Activated T-cell treated with anti-CD3 and anti-CD28 coated beads, Interleukin-2, amount 50 U/mL, for 72 hours (primary cell): ENCODE measurements around the gene NTRK3. TPM values are rescaled to one million over a fixed set of nuclear protein-coding genes. Genes with fewer than 3 reads are reported as not detected.

Experiments
- ATAC-seq, 2 donors: fragments of 150-1000 bp; cut with Tn5 transposase; replicated peaks in 1 of 2; 2 replicates each; pipeline ENCODE4 v1.10.0; 2021; ENCODE audit warnings: moderate library complexity in 2 of 2, mild to moderate bottlenecking in 1 of 2
- DNase-seq, 2 donors: peaks; one replicate each; pipeline ENCODE4 v3.0.0; 2021 to 2022; ENCODE audit warnings: mixed read lengths in 1 of 2
- H3K27ac Mint-ChIP-seq: one replicate; pipeline ENCODE4 v1.8.0; 2022; ENCODE audit warnings: mild to moderate bottlenecking, moderate library complexity, mixed read lengths
- H3K27me3 Mint-ChIP-seq: one replicate; pipeline ENCODE4 v1.8.0; 2022; ENCODE audit warnings: low read depth, mixed read lengths
- H3K36me3 Mint-ChIP-seq, 2 donors: one replicate each; pipeline ENCODE4 v1.8.0; 2022; ENCODE audit warnings: mixed read lengths in 2 of 2, mild to moderate bottlenecking in 1 of 2; ENCODE audit not compliant: insufficient read depth in 2 of 2
- H3K4me1 Mint-ChIP-seq: one replicate; pipeline ENCODE4 v1.8.0; 2022; ENCODE audit warnings: low read depth, mixed read lengths
- H3K4me3 Mint-ChIP-seq, 2 donors: one replicate each; pipeline ENCODE4 v1.8.0; 2022; ENCODE audit warnings: mild to moderate bottlenecking in 2 of 2, mixed read lengths in 2 of 2, moderate library complexity in 2 of 2
- H3K9me3 Mint-ChIP-seq, 2 donors: one replicate each; pipeline ENCODE4 v1.8.0; 2022; ENCODE audit warnings: mixed read lengths in 2 of 2
- total RNA-seq, 2 donors: library from RNA; stranded (reverse); gene quantifications; one replicate each; pipeline ENCODE4 v1.2.3, GENCODE V29; 2022

The NTRK3 gene
- total RNA-seq, 2 donors from 2014 or later: 4.2 to 8.9 TPM

GRCh38 chr15:88178631-88179030 is 77.9 kb downstream of the NTRK3 start:
- no peak overlapping the region for H3K27ac Mint-ChIP-seq
- H3K9me3 Mint-ChIP-seq: no peaks in the 10 kb centered on the region
- DNase-seq: no peak
- no peak for ATAC-seq
- H3K4me1 Mint-ChIP-seq: no peaks in the 10 kb centered on the region
- H3K27me3 Mint-ChIP-seq: no peaks in the 10 kb centered on the region
- no peaks in the 10 kb centered on the region for H3K36me3 Mint-ChIP-seq
- no peak overlapping the region for H3K4me3 Mint-ChIP-seq

- H3K27ac Mint-ChIP-seq: no peak overlapping the region
- no peak overlapping the region for H3K4me3 Mint-ChIP-seq
- no peaks in the 10 kb centered on the region for H3K4me1 Mint-ChIP-seq
- peaks cover 3% of the 10 kb centered on the region for H3K27me3 Mint-ChIP-seq
- ATAC-seq (no peak), DNase-seq (no peak)
- H3K9me3 Mint-ChIP-seq: no peaks in the 10 kb centered on the region
- no peaks in the 10 kb centered on the region for H3K36me3 Mint-ChIP-seq
Observed at GRCh38 chr15:88177451-88177850, 79.1 kb downstream of the NTRK3 start.

DNA sequence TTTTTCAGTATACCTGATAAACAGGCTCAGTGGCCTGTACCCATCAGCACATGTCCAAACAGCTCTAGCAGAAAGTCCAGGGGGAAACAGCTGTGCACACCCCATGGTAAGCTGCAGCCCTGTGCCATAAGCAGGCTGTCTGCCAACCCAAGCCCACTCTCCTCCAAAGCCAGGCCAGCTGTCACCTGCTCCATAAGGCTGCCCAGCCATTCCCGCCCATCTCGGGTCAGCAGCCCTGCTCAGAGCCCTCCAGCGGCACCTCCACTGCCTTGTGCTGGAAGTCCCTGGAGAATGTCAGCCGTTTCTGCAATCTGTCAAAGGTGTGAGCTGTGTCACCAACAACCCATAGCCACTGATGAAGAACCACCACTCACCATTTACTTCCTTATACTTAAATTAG is 82.0 kb downstream of the NTRK3 start:
- ATAC-seq: no peak
- H3K4me1 Mint-ChIP-seq: no peaks in the 10 kb centered on the region

DNA sequence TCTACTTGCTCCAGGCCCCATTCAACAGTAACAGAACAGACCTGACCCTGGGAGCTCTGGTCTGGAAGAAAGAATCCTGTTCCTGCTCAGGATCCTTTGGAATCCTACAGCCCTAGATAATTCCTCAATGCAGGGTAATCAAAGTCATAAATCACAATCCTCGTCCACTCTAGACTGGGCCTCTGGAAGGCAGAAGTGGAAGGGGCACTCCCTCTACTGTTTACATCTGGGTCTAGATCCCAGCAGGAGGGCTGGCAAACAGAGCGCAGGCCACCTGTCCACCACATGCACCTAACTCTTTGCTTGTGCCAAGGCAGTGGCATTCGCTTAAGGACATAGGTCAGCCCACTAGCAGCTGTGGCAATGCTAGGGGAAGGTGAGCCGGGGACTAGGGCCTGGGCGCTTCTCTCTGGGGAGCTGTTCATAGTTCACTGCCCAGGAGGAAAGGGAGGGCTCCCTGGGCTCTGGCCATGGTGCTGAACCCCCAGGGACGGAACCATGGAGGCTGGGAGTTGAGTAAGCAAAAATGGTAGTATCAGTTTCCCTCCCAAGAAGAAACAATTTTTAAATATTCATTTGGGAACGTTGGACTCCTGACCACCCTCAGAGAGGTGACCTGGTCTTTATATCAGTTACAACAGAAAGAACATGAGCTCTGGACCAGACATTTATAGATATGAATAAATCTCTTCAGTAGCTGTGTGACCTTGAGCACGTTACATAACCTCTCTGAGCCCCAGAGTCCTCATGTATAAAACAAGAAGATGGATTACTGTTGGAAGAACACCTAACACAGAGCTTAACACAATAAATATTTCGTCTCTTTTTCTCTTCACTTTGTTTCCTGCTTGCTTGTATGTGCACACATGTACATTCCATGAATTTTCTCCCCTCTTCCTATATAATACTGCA is 90.2 kb downstream of the NTRK3 start:
- ATAC-seq (no peak), DNase-seq (peak; percentile 2 to 4)
- Mint-ChIP-seq H3K27ac (no peak overlapping the region), H3K4me1 (no peaks in the 10 kb centered on the region), H3K4me3 (no peak overlapping the region), H3K36me3 (no peaks in the 10 kb centered on the region), H3K27me3 (no peaks in the 10 kb centered on the region), H3K9me3 (no peaks in the 10 kb centered on the region)

More for the DNA sequence above, 82.0 kb downstream of the NTRK3 start:
- H3K36me3 Mint-ChIP-seq: no peaks in the 10 kb centered on the region
- no peak overlapping the region for H3K27ac Mint-ChIP-seq
- DNase-seq: no peak
- no peak overlapping the region for H3K4me3 Mint-ChIP-seq
- no peaks in the 10 kb centered on the region for H3K9me3 Mint-ChIP-seq
- H3K27me3 Mint-ChIP-seq: peaks cover 6% of the 10 kb centered on the region

GRCh38 chr15:88161636-88162035 is 94.9 kb downstream of the NTRK3 start:
- no peak for DNase-seq
- ATAC-seq: no peak
- no peaks in the 10 kb centered on the region for H3K4me1 Mint-ChIP-seq
- H3K9me3 Mint-ChIP-seq: no peaks in the 10 kb centered on the region
- H3K36me3 Mint-ChIP-seq: no peaks in the 10 kb centered on the region
- no peaks in the 10 kb centered on the region for H3K27me3 Mint-ChIP-seq
- H3K27ac Mint-ChIP-seq: no peak overlapping the region
- H3K4me3 Mint-ChIP-seq: no peak overlapping the region

GRCh38 chr15:88155310-88155709 is 101.2 kb downstream of the NTRK3 start:
- Mint-ChIP-seq H3K27ac (no peak overlapping the region), H3K27me3 (peaks cover 5% of the 10 kb centered on the region), H3K9me3 (no peaks in the 10 kb centered on the region), H3K36me3 (no peaks in the 10 kb centered on the region), H3K4me1 (no peaks in the 10 kb centered on the region), H3K4me3 (no peak overlapping the region)
- no peak for ATAC-seq
- no peak for DNase-seq

DNA sequence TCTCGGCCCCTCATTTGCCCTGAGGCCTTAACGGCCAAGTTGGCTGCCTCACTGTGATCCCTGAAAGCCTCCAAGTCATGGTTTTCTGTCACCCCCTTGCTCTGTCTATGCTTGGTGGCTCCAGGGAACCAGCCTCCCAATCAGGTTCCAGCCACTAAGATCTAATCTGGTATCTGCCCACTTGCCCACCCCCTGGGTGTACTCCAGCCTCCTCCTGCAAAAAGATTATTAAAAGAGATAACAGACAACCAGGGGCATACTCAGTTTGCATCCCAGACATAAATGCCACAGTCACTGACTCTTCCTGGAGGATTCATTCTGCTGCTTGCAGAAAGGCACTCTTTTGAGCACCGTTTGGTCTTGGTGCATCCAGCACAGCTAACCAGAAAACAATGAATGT is 103.9 kb downstream of the NTRK3 start:
- no peaks in the 10 kb centered on the region for H3K36me3 Mint-ChIP-seq
- H3K4me3 Mint-ChIP-seq: no peak overlapping the region
- H3K9me3 Mint-ChIP-seq: no peaks in the 10 kb centered on the region
- no peak overlapping the region for H3K27ac Mint-ChIP-seq
- H3K27me3 Mint-ChIP-seq: peaks cover 5% of the 10 kb centered on the region
- no peaks in the 10 kb centered on the region for H3K4me1 Mint-ChIP-seq
- no peak for ATAC-seq
- DNase-seq: no peak

DNA sequence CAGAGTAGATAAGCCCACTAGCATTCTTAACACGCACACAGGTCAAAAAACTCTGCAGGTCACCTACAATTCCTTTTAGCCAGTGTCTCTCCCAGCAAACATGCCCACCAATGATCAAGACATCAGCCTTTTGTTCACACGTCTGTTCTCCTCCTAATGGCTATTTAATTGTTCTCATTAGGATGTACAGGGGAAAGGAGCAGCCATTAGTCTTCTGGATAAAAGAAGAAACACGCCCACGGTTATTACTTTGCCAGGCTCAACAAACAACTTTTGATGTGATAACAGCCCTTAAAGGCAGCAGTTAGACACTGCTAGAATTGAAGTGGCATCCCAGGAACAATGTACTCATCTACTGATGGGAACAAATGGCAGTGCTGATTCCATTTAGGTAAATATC is 108.8 kb downstream of the NTRK3 start:
- H3K4me1 Mint-ChIP-seq: no peaks in the 10 kb centered on the region
- no peak for ATAC-seq
- H3K36me3 Mint-ChIP-seq: no peaks in the 10 kb centered on the region
- H3K4me3 Mint-ChIP-seq: no peak overlapping the region
- H3K27ac Mint-ChIP-seq: no peak overlapping the region
- H3K9me3 Mint-ChIP-seq: no peaks in the 10 kb centered on the region
- no peaks in the 10 kb centered on the region for H3K27me3 Mint-ChIP-seq
- no peak for DNase-seq

- no peaks in the 10 kb centered on the region for H3K36me3 Mint-ChIP-seq
- no peak overlapping the region for H3K27ac Mint-ChIP-seq
- no peaks in the 10 kb centered on the region for H3K9me3 Mint-ChIP-seq
- no peak for ATAC-seq
- no peak overlapping the region for H3K4me3 Mint-ChIP-seq
- H3K27me3 Mint-ChIP-seq: no peaks in the 10 kb centered on the region
- H3K4me1 Mint-ChIP-seq: no peaks in the 10 kb centered on the region
- DNase-seq: no peak
Observed at GRCh38 chr15:88144921-88145653, 111.5 kb downstream of the NTRK3 start.

- DNase-seq (no peak), ATAC-seq (no peak)
- no peaks in the 10 kb centered on the region for H3K36me3 Mint-ChIP-seq
- H3K9me3 Mint-ChIP-seq: peaks cover 0 to 2% of the 10 kb centered on the region in 2 donors
- no peak overlapping the region for H3K27ac Mint-ChIP-seq
- no peaks in the 10 kb centered on the region for H3K27me3 Mint-ChIP-seq
- no peak overlapping the region for H3K4me3 Mint-ChIP-seq
- H3K4me1 Mint-ChIP-seq: no peaks in the 10 kb centered on the region
Observed at GRCh38 chr15:88142121-88142520, 114.4 kb downstream of the NTRK3 start.

- Mint-ChIP-seq H3K9me3 (peaks cover 0 to 2% of the 10 kb centered on the region in 2 donors), H3K4me3 (no peak overlapping the region), H3K27me3 (no peaks in the 10 kb centered on the region), H3K4me1 (no peaks in the 10 kb centered on the region), H3K27ac (no peak overlapping the region), H3K36me3 (no peaks in the 10 kb centered on the region)
- DNase-seq (no peak), ATAC-seq (no peak)
Observed at GRCh38 chr15:88141269-88141889, 115.2 kb downstream of the NTRK3 start.

DNA sequence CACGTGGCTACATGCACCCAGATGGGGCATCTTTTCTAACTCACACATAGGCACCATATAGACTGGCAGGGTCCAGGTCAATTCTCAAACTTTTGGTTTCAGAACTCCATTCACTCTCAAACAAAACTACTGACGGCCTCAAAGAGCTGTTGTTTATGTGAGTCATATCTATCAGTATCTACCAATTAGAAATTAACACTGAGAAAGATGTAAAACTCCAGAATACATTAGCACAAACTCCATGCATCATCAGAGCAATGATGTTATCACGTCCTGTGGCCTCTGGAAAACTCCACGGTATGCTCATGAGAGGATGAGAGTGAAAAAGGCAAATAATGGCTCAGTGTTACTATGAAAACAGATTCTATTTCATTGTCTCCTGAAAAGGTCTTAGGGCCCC is 116.1 kb downstream of the NTRK3 start:
- Mint-ChIP-seq H3K4me3 (no peak overlapping the region), H3K4me1 (no peaks in the 10 kb centered on the region), H3K27ac (no peak overlapping the region), H3K27me3 (peaks cover 5% of the 10 kb centered on the region), H3K9me3 (peaks cover 0 to 2% of the 10 kb centered on the region in 2 donors), H3K36me3 (no peaks in the 10 kb centered on the region)
- ATAC-seq (no peak), DNase-seq (no peak)

GRCh38 chr15:88139936-88140335 is 116.6 kb downstream of the NTRK3 start:
- ATAC-seq: no peak
- H3K27me3 Mint-ChIP-seq: peaks cover 5% of the 10 kb centered on the region
- no peak for DNase-seq
- no peaks in the 10 kb centered on the region for H3K4me1 Mint-ChIP-seq
- H3K9me3 Mint-ChIP-seq: peaks cover 0 to 2% of the 10 kb centered on the region in 2 donors
- H3K4me3 Mint-ChIP-seq: no peak overlapping the region
- no peak overlapping the region for H3K27ac Mint-ChIP-seq
- H3K36me3 Mint-ChIP-seq: no peaks in the 10 kb centered on the region
